ENCODE data around the gene ELFN2.

DNA sequence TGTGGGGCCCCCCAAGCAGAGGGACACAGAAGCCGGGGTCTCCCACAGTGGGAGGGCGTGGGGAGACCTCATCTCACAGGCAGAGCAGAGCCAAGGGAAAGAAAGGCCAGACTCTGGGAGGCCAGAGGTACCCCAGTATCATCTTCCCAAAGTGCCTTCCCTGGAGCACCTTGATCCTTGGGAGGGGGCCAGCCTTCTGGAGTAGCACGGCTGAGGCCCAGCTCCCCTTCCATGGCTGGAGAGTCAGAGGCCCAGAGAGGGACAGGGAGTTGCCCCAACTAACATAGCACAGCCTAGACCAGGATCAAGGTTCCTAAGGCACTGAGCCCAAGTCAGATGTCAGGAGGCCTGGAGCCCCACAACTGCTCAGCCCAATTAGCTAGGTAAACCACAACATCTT lies 50.6 kb downstream of the ELFN2 start:
- TF ChIP-seq, protein P1, sequence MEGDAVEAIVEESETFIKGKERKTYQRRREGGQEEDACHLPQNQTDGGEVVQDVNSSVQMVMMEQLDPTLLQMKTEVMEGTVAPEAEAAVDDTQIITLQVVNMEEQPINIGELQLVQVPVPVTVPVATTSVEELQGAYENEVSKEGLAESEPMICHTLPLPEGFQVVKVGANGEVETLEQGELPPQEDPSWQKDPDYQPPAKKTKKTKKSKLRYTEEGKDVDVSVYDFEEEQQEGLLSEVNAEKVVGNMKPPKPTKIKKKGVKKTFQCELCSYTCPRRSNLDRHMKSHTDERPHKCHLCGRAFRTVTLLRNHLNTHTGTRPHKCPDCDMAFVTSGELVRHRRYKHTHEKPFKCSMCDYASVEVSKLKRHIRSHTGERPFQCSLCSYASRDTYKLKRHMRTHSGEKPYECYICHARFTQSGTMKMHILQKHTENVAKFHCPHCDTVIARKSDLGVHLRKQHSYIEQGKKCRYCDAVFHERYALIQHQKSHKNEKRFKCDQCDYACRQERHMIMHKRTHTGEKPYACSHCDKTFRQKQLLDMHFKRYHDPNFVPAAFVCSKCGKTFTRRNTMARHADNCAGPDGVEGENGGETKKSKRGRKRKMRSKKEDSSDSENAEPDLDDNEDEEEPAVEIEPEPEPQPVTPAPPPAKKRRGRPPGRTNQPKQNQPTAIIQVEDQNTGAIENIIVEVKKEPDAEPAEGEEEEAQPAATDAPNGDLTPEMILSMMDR (IDR thresholded peaks at IDR 0.05; ENCODE audit: borderline replicate concordance, extremely low read depth, low read length, poor library complexity, severe bottlenecking) = no peak
- no peak for TF ChIP-seq EZH2 (IDR thresholded peaks at IDR 0.05; ENCODE audit: borderline replicate concordance, low read depth, low read length, severe bottlenecking)
